ENCODE measurements around the gene PAPPA.

Gene PAPPA

DNA sequence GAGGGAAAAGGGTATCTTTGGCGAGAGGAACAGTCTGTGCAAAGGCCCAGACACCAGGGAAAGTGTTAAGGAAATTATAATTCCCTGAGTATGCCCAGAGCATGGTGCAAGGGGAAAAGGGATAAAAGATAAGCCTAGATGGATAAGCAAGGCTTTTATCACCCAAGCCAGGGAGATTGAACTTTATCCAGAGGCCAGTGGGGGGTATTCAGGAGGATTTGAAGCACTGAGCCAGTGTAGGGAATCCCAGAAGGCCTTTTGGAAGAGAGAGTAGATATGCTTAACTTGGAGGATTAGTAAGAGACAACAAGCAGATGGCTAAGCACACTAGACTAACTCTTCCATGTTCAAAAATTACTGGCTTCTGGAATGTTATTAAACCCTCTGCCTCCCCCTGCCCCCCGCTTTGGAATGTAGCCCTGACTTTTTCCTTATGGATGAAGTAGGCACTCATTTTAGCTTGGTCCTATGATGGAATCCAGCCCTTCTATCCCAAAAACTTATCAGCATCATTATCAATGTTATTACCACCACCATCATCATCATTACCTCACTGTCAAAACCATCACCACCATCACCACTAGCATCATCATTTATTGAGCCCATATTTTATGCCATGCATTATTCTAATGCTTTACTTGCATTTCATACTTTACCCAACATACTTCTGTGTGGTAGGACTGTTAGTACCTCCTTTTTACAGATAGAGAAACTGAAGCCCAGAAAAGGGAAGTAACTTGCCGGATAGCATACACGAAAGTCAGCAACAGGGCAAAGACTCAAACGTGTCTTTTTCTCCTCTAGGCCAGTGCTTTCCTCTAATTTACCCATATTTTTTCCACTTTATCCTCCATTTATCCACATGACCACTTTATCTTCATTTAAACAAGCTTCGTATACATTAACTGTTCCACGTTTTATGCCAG, 237.0 kb downstream of the PAPPA start:
- no peak for FAIRE-seq

DNA sequence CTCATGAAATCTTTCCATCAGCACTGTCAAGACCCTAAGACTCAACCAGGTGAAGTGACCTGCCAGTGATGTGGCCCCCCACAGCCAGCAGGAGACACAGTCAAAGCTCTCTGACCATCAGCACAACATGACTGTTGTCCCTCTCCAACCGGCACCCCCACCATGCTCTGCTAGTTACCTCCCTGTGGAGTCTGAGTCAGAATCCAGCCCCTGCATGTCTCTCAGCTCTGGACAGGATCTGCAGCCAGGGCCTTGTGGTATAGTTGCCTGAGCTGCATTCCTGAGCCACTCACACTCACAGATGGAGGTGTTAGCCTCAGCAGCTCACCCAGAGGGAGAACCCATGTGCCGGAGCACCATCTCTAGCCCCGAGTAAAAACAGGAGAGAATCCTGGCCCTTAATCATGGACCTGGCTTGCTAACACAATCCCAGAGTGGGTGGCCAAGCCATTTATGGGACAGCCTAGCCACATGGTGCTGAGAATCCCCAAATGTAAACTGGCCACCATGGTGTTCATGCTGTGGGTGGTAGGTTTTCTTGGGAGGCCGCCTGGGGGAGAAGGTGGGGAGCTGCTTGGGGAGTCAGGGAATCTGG, 237.8 kb downstream of the PAPPA start:
- no peak for FAIRE-seq

DNA sequence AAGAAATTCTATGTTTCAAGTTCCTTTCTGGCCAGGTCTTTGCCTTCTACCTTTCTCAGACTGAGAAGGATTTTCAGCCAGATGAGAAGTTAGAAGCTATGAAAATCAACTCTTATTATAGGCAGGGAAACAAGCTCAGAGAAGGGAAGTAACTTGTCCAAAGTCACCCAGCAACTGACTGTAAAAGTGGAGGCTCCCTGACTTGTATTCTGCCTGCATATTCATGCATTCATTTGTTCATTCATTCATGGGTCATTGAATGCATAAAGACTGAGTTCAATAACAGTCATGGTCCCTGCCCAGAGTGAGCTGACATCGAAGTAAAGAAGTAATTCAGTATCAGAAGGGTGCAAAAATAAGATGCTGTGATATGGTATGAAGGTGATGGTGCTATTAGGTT, 239.6 kb downstream of the PAPPA start:
- no peak for FAIRE-seq

DNA sequence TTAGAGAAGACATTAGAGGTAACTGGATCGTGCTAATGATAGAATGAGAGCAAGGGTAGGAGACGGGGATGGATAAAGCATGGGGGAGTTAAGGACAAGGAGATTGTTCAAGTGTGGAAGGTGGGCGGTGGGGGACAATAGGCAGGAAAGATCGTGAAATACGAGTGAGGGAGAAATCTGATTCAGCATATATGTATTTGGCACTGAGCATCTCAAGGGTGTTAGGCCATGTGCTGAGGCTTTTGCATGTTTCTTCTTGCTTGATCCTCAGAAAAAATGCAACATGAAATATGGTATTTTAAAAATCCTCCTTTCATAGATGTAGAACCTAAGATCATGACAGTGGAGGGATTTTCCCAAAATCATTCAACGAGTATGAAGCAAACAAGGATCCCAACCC, 240.5 kb downstream of the PAPPA start:
- FAIRE-seq, result no peak

DNA sequence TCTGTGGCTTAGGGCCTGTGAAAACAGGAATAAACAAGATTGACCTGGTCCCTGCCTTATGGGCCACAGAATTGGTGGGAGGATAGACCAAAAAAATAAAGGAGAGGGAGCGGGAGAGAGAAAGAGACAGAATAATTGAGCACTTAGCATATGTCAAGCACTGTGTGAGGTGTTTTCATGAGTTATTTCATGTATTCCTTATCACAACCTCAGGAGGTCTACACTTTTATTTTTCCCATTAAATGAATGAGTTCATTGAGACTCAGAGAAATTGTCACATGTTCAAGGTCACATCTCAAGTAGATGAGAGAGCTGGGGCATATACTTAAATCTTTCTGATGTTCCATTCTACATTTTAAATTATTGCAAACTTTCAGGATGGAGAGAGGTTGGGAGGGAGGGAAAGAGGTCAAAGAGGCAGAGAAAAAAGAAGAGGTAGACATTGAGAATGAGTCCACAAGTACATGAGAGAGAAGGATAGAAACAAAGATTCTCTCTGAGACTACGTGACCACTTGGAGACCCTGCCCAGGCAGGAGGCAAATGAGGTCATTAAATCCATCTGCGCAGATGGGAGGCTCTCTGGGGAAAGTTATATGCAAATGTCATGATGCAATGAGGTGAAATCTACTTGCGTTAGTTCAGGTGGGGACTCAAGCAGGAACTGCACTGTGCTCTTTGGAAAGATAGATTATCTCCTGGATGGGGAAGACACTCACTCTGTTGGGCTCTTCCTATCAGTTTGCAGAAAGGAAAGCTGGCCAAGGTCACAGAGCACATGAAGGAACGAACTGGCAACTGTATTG, 241.5 kb downstream of the PAPPA start:
- no peak for FAIRE-seq

DNA sequence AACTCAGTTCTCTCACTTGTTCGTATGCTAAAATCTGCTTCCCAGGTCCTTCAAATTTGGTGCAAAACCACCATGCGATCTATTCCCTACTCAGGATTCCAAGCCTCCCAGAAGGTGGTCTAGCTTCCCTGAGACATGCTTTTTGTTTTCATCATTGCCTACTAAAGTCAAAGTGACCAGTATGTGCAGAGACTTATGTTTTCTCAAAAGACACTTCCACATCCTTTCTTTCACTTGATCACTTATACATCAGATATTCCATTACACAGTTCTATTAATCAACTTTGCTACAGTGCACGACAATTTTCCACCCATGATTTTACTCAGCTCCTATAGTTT, 242.1 kb downstream of the PAPPA start:
- no peak for FAIRE-seq

DNA sequence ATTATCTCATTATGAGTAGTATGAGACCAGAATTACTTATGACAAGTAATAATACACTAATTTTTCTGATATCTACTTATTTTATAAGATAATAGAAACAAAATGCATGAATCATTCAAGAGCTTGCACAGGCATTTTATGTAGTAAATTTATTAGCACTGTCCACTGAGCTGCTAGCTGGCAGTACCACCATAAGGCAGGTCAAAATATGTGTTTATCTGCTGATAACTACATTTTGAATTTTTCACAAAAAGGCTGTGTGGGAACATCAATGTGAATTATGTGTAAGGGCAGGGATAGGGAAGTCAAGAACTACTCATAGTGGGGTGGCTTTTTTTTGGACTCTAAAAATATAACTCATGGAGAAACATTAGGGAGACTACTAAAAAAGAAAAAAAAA, 249.6 kb downstream of the PAPPA start:
- FAIRE-seq, result no peak

DNA sequence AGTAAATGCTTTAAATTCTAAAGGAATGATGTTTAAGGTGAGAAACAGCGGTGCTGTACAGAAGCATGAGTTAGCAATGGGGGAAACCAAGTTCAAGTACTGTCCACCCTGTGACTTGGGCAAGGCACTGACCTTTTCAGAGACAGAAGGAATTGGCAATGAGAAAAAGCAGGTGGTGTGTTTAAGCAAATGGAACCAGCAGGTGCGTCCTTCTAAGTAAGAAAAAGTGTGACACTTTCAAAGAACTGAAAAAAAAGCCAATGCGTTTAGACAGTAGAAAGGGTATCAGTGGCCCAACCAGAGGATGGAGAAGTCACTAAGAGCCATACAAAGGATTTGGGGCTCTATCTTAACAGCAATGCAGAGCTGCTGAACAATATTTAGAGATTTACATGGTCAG, 250.6 kb downstream of the PAPPA start:
- no peak for FAIRE-seq

DNA sequence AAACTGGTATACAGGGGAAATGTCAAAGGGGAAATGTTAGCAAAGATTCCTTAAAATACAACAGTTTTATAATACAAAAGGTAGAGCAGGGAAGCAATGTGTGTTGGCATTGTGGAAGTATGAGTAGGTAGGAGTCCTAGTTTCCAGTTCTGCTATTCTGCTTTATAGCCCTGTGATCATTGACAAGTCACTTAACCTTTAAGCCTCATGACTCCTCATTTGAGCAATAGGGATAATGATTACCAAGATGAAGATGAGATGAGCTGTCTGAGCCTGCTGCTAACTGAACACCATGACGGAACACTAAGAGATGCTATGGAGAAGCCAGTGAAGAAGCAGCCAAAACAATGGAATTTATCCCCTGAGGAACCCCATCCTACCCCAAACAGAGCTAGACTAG, 251.7 kb downstream of the PAPPA start:
- no peak for FAIRE-seq

DNA sequence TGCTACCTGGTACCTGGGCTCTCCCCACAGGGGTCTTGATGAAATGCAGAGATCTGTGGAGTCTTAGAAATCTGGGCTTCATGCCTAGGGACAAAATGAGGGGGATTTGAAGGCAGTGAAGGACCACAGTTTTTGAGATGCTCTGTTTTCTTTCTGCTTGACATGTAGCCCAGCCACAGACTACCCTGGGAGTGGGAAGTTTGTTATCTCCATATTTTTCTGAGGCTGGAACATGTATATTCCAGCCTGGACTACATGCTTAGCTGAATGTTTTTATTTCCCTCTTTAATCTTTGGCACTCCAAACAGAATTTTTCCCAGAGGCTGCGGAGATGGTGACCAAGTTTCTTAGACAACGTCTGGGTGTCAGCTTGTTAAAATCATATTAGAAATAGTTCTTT, 252.9 kb downstream of the PAPPA start:
- FAIRE-seq, result no peak

DNA sequence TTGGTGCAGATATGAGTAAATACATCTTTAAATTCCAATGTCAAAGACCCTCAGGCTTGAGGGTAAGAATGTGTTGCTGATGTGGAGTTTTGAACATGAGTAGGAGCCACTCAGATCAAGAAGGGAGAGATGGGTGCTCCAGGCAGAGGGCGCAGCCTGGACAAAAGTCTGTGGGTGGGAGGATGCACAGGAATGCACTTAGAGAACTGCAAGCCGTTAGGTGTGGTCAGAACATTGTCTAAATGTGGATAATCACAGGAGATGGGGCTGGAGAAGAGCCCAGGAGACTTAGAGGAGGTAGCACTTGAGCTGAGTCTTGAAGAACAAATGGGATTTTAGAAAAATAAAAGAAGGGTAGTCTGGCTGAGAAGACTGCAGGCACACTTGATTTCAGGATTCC, 255.5 kb downstream of the PAPPA start:
- no peak for FAIRE-seq

DNA sequence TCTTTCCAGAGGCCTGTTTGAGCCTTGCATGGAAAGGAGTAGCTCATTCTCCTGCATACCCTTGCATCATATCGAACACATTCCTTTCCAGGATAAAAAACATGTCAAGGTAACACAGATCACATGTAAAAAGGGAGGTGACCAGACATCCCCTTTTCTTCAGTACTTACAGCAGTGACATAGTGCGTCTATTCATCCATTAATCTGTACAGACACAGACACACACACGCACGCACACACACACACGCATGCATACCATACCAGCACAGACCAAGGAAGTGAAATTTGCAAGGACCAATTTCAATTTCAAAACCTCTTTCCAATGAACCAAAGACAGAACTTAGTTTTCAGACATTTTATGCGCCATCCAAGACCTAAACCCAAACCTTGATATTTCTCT, 256.0 kb downstream of the PAPPA start:
- no peak for FAIRE-seq

DNA sequence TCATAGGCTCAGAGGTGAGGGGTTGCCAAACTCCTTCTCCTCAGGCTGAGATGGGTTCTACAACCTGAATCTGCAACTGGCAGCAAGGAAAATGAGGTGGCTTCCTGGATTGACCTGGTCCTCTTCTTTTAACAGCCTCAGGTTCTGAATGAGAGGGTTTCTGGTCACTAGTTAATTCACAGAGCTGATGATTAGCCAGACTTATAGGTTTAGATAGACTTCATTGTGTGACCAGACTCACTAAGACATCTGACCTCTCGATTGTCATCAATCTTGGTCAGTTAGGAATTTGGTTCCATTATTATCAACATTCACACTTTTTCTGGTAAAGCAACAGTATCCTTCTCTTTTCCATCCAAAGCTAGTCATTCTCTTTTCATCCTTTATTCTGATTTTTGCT, 257.9 kb downstream of the PAPPA start:
- FAIRE-seq, result no peak

DNA sequence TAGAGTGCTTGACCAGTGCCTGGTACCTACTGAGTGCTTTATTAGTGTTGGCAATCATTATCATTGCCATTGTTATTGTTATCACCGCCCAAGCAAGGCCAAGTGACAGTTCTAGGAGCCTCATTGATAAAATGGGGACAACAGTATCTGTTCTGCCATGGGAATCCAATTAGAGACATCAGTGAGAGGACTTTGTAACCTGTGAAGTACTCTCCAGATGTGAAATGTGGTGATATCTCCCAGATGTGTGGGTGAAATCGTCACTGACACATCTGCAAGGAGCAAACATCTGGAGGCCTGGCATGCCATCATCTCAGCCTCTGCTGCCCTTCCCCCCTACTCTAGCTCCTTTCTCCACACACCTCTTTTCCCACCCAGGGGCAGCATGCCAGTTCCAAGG, 260.8 kb downstream of the PAPPA start:
- no peak for FAIRE-seq

DNA sequence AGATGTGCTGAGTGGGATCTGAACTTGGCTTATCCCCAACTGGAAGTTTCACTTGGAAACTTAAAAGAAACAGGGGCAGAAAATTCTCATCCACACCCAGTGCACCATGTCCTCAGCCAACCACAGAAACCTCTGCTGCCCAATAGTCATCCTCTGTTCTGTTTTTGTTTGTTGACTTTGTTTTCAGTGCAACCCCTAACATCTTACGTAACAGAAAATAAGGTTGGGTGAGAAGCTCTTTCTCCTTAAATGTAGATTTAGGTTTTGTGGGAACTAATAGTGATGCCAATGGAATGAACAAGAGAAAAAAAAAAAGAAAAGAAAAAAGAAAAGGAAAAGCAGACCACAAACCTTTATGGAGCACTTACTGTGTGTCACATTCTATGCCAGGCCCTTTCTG, 262.8 kb downstream of the PAPPA start:
- no peak for FAIRE-seq

DNA sequence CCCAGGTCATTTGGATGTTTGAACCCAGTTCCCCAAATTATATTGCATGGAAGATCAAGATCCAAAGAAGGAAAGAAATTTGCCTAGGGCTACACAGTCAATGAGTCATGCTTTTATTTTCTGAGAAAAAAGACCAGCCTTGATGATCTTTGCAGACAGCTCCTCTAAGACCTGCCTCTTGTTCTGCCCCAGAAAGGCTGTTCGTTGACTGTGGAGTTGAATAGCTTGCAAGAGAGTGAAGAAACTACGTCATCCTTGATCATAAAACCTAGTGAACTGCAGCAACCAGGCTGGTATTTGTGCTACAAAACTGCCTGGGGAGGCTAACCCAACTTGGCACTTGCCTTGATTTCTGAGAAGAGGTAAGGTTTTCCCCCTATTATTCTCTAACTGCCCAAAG, 263.9 kb downstream of the PAPPA start:
- FAIRE-seq, result no peak

DNA sequence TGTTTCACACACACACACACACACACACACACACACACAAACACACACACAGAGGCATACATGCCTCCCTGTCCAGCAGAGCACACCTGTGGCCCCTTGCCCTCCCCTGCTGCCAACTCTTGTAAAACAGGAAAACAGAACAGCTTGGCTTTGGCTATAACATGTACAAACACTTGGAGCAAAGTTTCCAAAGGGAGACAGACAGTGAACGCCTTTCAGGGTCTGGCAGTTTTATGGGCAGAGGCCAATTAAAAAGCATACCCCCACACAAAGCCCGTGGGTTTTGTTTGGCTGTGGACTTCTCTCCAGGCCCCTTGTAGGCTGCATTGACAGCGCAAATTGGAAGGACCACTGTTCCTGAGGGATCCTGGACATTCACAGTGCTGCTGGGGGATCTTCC, 265.6 kb downstream of the PAPPA start:
- no peak for FAIRE-seq

DNA sequence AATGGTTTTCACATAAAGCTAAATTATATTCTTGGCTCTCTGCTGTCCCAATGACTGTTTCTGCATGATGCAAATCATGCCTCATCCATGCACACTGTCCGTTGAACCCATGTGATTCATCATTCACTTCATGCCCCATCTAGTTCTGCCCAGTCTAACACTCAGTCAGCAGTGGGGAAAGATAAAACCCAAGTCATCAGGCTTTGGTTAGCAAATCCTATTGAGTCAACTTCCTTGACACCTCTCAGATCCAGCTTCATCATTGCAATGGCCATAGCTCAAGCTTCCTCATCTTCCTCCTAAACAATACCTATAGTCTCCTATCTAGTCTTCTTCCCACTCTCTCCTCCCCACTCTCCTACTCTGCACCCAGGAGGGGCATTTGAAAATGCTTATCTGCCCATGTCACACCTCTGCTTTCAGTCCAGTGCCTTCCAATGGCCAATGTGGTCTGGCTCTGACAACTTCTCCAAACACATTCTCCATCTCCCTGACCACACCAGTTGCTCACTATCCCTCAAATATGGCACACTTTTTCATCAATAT, 267.5 kb downstream of the PAPPA start:
- no peak for FAIRE-seq

DNA sequence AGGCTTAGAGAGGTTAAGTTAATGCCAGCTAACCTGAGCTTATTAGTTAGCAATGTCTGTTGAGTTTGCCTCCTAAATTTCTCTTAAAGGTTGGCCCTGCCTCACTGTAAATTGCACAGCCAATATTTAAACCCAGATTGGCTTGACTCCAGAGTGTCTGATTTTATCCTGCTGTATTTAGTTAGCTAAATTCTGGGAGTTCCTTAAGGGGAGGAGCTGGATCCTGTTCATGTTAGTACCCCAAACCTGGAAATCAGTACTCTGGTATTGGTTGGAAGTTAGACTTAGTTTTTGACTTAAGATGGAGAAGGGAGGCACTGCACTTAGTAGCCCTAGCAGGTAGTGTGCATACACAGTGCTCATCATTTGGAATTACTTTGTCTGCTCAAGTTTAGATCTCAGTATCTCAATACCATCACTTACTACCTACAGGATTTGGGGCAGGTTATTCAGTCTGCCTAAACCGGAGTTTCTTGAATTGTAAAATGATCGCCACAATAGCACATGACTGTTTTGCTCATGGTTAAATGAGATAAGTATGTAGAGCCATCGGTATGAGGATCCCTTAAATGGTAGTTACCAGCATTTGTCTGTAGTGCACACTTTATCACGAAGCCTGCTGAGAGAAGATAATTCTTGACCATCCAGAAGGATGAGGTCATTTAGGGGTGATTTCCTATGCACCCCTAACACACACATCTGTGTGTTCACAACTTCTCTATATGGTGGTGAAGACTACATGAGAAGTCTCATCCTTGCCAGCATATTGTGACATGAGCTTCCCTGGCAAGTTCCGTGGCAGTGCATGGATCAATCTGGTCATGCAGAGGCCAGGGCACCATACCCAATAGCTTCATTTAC, 268.8 kb downstream of the PAPPA start:
- no peak for FAIRE-seq

DNA sequence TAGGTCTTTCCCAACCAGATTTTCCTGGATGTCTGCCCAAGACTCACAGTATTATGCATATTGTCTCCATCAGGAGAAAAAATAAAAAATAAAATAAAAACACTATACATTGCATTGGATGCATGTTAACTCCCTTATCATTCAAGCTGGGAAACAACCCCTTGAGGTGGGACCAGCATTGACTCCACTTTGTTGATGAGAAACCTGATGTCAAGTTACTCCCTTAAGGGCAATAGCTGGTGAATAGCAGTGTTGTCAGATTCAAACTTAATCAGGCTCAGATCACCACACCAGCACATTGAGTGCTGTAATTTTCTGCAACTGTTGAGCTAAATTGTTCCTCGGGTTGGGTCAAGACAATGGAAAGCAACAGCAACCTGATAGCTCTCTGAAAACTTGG, 269.6 kb downstream of the PAPPA start:
- FAIRE-seq, result no peak

DNA sequence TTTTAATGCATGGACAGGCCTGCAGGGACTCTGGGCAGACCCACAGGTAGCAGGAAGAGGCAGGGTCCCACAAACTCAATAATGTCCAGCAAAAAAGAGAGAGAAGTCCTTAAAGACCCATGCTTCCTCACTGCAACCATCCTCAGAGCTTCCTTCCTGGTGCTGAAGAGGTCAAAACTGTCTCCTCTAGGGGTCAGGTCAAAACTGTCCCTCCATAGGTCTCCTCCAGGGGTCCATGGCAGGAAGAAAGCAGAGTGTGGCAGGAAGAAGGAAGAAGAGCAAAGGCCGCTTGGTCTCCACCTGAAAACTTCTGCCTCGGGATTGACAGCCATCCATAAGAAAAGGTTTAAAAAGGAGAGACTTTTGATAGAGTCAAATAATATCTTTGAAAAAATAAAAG, 271.7 kb downstream of the PAPPA start:
- no peak for FAIRE-seq

DNA sequence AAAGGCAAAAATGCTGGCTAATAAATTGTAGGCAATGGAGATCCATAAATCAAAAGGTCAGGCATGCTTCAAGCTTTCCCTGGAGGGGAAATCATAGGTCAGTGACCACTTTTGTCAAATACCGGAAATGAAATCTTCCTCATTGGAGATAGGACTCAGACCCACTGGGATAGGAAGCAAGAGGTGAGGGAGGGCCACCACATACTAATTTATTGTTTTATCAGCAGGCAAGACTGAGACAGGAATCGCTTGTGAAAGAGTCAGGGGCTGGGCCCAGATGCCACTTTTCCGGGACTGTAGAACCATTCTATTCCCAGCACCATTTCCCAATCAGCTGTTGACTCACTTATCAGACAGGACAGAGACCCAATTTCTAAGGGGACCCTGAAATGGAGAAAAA, 277.3 kb downstream of the PAPPA start:
- FAIRE-seq, result no peak

DNA sequence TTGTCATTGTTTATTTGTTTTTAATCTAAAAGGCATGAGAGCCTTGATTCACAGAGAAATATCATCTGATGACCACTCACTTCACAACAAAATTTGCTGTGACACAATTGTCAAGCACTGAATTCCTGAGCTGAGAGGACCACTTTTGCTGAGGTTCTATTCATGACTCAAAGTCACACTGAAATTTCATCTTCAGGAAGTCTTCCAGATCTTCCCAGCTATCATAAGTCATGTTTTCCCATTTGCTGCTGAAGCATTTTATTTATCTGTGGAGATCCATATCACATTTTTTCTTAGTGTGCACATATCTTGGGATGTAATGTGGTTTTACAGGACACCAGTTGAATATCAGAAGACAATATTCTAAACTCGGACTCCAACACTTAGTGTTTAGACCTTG, 278.5 kb downstream of the PAPPA start:
- no peak for FAIRE-seq
